K562 (cell line): Measurements from ENCODE around the gene MYO16. TPM values are rescaled to one million over a fixed set of nuclear protein-coding genes. Genes with fewer than 3 reads are reported as not detected.
A peak's percentile ranks its signal among the peaks of the same experiment; 100 is the strongest.
"Not testable (repeated sequence)": the region's sequence is repeated elsewhere in the genome, so short reads cannot be mapped to it uniquely, and the experiment has no call there.

Experiments used
- ATAC-seq: fragments of 200-7000 bp; cut with Tn5 transposase; 3 replicates; pipeline ENCODE4 v1.9.1; 2020; ENCODE audit warnings: moderate library complexity
- BruUV-seq: library from RNA; stranded (reverse); fragments of 400-500 nt; replicated peaks from 2 replicates; lab custom pipeline; 2021; lab: Mats Ljungman, UMichigan
- CTCF ChIA-PET: fragments of 300-600 bp; formaldehyde crosslinking; extraction: SDS; loops from one replicate; lab custom pipeline; 2021; ENCODE audit warnings: low intra/inter-chr PET ratio; lab: Yijun Ruan, JAX
- POLR2A ChIA-PET: fragments of 300-600, 350-650 bp; sonication (Branson Sonifier 250); formaldehyde crosslinking; extraction: SDS; loops from one replicate; lab custom pipeline; 2021; ENCODE audit warnings: antibody characterized with exemption, inconsistent platforms; lab: Yijun Ruan, JAX
- DNase-seq, 4 experiments: peaks; one replicate each; pipeline versions ENCODE4 v3.0.0 to v3.0.0-alpha.2; 2011 to 2018; ENCODE audit warnings: low spot score in 3 of 4, mixed read lengths in 3 of 4; ENCODE audit errors: extremely low read depth in 1 of 4
- FAIRE-seq: peaks from 2 replicates; lab custom pipeline; 2011; peaks lifted over from hg19 to GRCh38; lab: Jason Lieb, UNC
- H2AFZ ChIP-seq: 2 replicates; pipeline ENCODE4 v1.6.0; 2011; ENCODE audit warnings: low read depth, low read length, control low read depth, inconsistent platforms
- H3K27ac ChIP-seq: fragments of 200-600 bp; 3 replicates; pipeline ENCODE4 v1.8.0; 2011; ENCODE audit warnings: low read depth, mild to moderate bottlenecking, control low read depth, inconsistent platforms, low read length, moderate library complexity, mixed read lengths; ENCODE audit errors: extremely low read depth
- H3K27me3 ChIP-seq, 2 experiments: fragments of 300-600 bp in 1 of 2; 2 replicates in 1 of 2; 3 replicates in 1 of 2; pipeline versions ENCODE4 v1.6.0 to v1.8.0; 2011; ENCODE audit warnings: inconsistent platforms in 2 of 2, low read length in 2 of 2, mild to moderate bottlenecking in 1 of 2, mixed read lengths in 1 of 2, moderate library complexity in 1 of 2; ENCODE audit not compliant: control insufficient read depth in 2 of 2, insufficient read depth in 2 of 2
- H3K36me3 ChIP-seq: fragments of 300-600 bp; 3 replicates; pipeline ENCODE4 v1.8.0; 2011; ENCODE audit warnings: mild to moderate bottlenecking, low read length, inconsistent platforms; ENCODE audit not compliant: control insufficient read depth, insufficient read depth
- H3K4me1 ChIP-seq, 2 experiments: fragments of 200-600 bp in 1 of 2; replicated peaks in 1 of 2; 2 replicates in 1 of 2; 3 replicates in 1 of 2; pipeline versions ENCODE4 v1.5.1 to v1.8.0; 2011; ENCODE audit warnings: inconsistent platforms in 2 of 2, low read length in 2 of 2, mild to moderate bottlenecking in 1 of 2, mixed read lengths in 1 of 2, moderate library complexity in 1 of 2; ENCODE audit not compliant: control insufficient read depth in 2 of 2, insufficient read depth in 2 of 2
- H3K4me2 ChIP-seq: 2 replicates; pipeline ENCODE4 v1.6.1; 2011; ENCODE audit warnings: low read length, control low read depth, inconsistent platforms, mixed read lengths; ENCODE audit not compliant: insufficient read depth
- H3K4me3 ChIP-seq: fragments of 200-600 bp; sonication (generic), shearing (Covaris generic); 2 replicates; pipeline ENCODE4 v1.5.1; 2016; ENCODE audit warnings: control low read depth, inconsistent platforms
- H3K79me2 ChIP-seq: fragments of 200-600 bp; 3 replicates; pipeline ENCODE4 v1.8.0; 2011; ENCODE audit warnings: low read length, inconsistent platforms; ENCODE audit not compliant: control insufficient read depth, insufficient read depth
- H3K9ac ChIP-seq, 2 experiments: 2 replicates each; pipeline versions ENCODE4 v1.6.0 to v1.6.1; 2011; ENCODE audit warnings: low read depth in 2 of 2, low read length in 2 of 2, control low read depth in 1 of 2, inconsistent platforms in 1 of 2, mild to moderate bottlenecking in 1 of 2, mixed read lengths in 1 of 2; ENCODE audit not compliant: insufficient read depth in 1 of 2
- H3K9me1 ChIP-seq: one replicate; pipeline ENCODE4 v1.6.0; 2011; ENCODE audit warnings: inconsistent platforms, mild to moderate bottlenecking, low read length, moderate library complexity; ENCODE audit not compliant: control insufficient read depth, insufficient read depth
- H3K9me3 ChIP-seq: replicated peaks from 2 replicates; pipeline ENCODE4 v1.5.1; 2011; ENCODE audit warnings: low read depth, low read length, inconsistent platforms; ENCODE audit not compliant: control insufficient read depth, insufficient read depth
- H4K20me1 ChIP-seq: replicated peaks from 2 replicates; pipeline ENCODE4 v1.6.1; 2011; ENCODE audit warnings: low read length, inconsistent platforms, mixed read lengths; ENCODE audit not compliant: control insufficient read depth, insufficient read depth
- ADNP ChIP-seq: fragments of 200-800 bp; sonication (Bioruptor generic); IDR thresholded peaks from 2 replicates; pipeline ENCODE4 v1.6.1; 2016; ENCODE audit warnings: missing genetic modification characterization, missing compliant biosample characterization
- ELF2 ChIP-seq: fragments of 250-450 bp; sonication (Bioruptor Pico); IDR thresholded peaks from 2 replicates; pipeline ENCODE4 v1.5.0; 2021; ENCODE audit warnings: mild to moderate bottlenecking
- ETV5 ChIP-seq: sonication (generic); formaldehyde crosslinking; IDR thresholded peaks from 2 replicates; pipeline ENCODE4 v1.4.0; 2020; ENCODE audit warnings: low read depth, mild to moderate bottlenecking, missing genetic modification reagents
- GMEB1 ChIP-seq: fragments of 250-450 bp; sonication (Bioruptor Pico); IDR thresholded peaks from 2 replicates; pipeline ENCODE4 v1.4.0; 2020; ENCODE audit warnings: mild to moderate bottlenecking
- HNRNPUL1 ChIP-seq: fragments of 200-400 bp; formaldehyde crosslinking; IDR thresholded peaks from 2 replicates; pipeline ENCODE4 v1.6.1; 2017; ENCODE audit warnings: low read length
- LARP7 ChIP-seq: fragments of 450-650 bp; IDR thresholded peaks from 2 replicates; pipeline ENCODE4 v1.6.1; 2016
- NCOA2 ChIP-seq, 2 experiments: fragments of 450-650 bp; IDR thresholded peaks; 2 replicates each; pipeline ENCODE4 v1.6.1; 2018; ENCODE audit warnings: mild to moderate bottlenecking in 2 of 2, moderate library complexity in 1 of 2; ENCODE audit not compliant: partially characterized antibody in 2 of 2
- NONO ChIP-seq, 2 experiments: fragments of 200-400 bp in 1 of 2; fragments of 450-650 bp in 1 of 2; formaldehyde crosslinking in 1 of 2; IDR thresholded peaks; 2 replicates each; pipeline ENCODE4 v1.6.1; 2017; ENCODE audit warnings: low read depth in 2 of 2, mild to moderate bottlenecking in 2 of 2, moderate library complexity in 2 of 2, low read length in 1 of 2
- SAFB2 ChIP-seq: fragments of 200-400 bp; formaldehyde crosslinking; IDR thresholded peaks from 2 replicates; pipeline ENCODE4 v1.6.1; 2018; ENCODE audit warnings: borderline replicate concordance, low read length, low read depth, moderate library complexity; ENCODE audit not compliant: severe bottlenecking
- SNRNP70 ChIP-seq: fragments of 200-400 bp; formaldehyde crosslinking; optimal IDR thresholded peaks from 2 replicates; pipeline ENCODE3; 2017; ENCODE audit warnings: low read depth, low read length
- TCF3 ChIP-seq: sonication (generic); formaldehyde crosslinking; IDR thresholded peaks from 2 replicates; pipeline ENCODE4 v1.4.0; 2020; ENCODE audit warnings: mild to moderate bottlenecking, missing genetic modification reagents
- USF2 ChIP-seq: sonication (generic); formaldehyde crosslinking; IDR thresholded peaks from 2 replicates; pipeline ENCODE4 v1.5.0; 2020; ENCODE audit warnings: missing genetic modification reagents
- ZKSCAN1 ChIP-seq: fragments of 150-350 bp; IDR thresholded peaks from 2 replicates; pipeline ENCODE4 v1.6.1; 2016; ENCODE audit warnings: low read depth, low read length
- ZNF143 ChIP-seq: sonication (generic); formaldehyde crosslinking; IDR thresholded peaks from 2 replicates; pipeline ENCODE4 v1.9.0; 2022; ENCODE audit warnings: mild to moderate bottlenecking, missing genetic modification reagents
- ZNF324 ChIP-seq: fragments of 250-450 bp; sonication (Bioruptor Pico); IDR thresholded peaks from 2 replicates; pipeline ENCODE4 v1.4.0; 2020; ENCODE audit warnings: mild to moderate bottlenecking
- WGBS: fragments of 100-300 bp; shearing (Covaris generic); methylation state at CpG from one replicate; pipeline ENCODE4 v1.1.6; 2016; ENCODE audit warnings: low coverage, mixed read lengths; ENCODE audit not compliant: insufficient coverage; ENCODE audit errors: missing lambda C conversion rate; 5-methylcytosine and 5-hydroxymethylcytosine counted together
- in situ Hi-C: fragments of 300-500 bp; cut with MboI; formaldehyde crosslinking; loops from 4 replicates; pipeline ENCODE4 v1.15.0; 2018; ENCODE audit warnings: inconsistent platforms, mixed read lengths
- intact Hi-C: fragments of 100-400 bp; cut with micrococcal nuclease; formaldehyde crosslinking; loops from 2 replicates; pipeline ENCODE4 v1.14.2; 2022
- polyA plus RNA-seq, 8 experiments: library from polyadenylated mRNA; depleted of rRNA in 4 of 8; stranded (reverse) in 5 of 8; unstranded in 3 of 8; fragments of >200 nt; fragmentation: Nextera tagmentation in 2 of 8; fragmentation: Illumina TruSeq in 1 of 8; extraction: Ambion mirVana in 2 of 8; extraction: Trizol in 1 of 8; gene quantifications; 2 replicates each; pipeline versions ENCODE4 v1.2.1 to v1.2.3, GENCODE V29; 2011 to 2014; ENCODE audit warnings: inconsistent platforms in 1 of 8, missing spikeins in 1 of 8
- total RNA-seq, 7 experiments: library from RNA; depleted of rRNA in 6 of 7; stranded (reverse); fragments of >200 nt in 6 of 7; fragmentation: Illumina TruSeq in 2 of 7; extraction: Trizol in 2 of 7; gene quantifications; 2 replicates each; pipeline versions ENCODE4 v1.2.1 to v1.2.3, GENCODE V29; 2011 to 2021; ENCODE audit warnings: low replicate concordance in 1 of 7

MYO16 gene
- total and polyA plus RNA-seq, 9 of the 15 experiments (the other 6 are each of a cell fraction or from before 2014, with no cell fraction given), result 4.3 to 45.7 (median 12.1) TPM

GRCh38 chr13:109217510-109217909 lies 588.1 kb downstream of the MYO16 start:
- ATAC-seq, H3K27ac ChIP-seq, H3K4me1 ChIP-seq, H3K79me2 ChIP-seq, POLR2A ChIA-PET, H3K4me3 ChIP-seq, H3K9me1 ChIP-seq, intact Hi-C loops, DNase-seq, H2AFZ ChIP-seq, in situ Hi-C loops, BruUV-seq, H4K20me1 ChIP-seq, H3K9me3 ChIP-seq, CTCF ChIA-PET, FAIRE-seq, H3K36me3 ChIP-seq, H3K9ac ChIP-seq, H3K4me2 ChIP-seq, H3K27me3 ChIP-seq: not testable (repeated sequence)
- 11% methylated on average over 2 of the region's 2 CpGs for WGBS
- TF ChIP-seq NCOA2 (IDR thresholded peaks at IDR 0.05; ENCODE audit: partially characterized antibody in 2 of 2), result peak in 1 of 2 experiments; percentile 43

GRCh38 chr13:109220631-109221030 lies 591.2 kb downstream of the MYO16 start:
- H3K27me3 ChIP-seq, result no peaks in the 10 kb centered on the region
- POLR2A ChIA-PET, result no interaction called here
- no peak overlapping the region for H3K4me2 ChIP-seq
- H3K9me3 ChIP-seq, result no peaks in the 10 kb centered on the region
- H3K27ac ChIP-seq, result no peak overlapping the region
- CTCF ChIA-PET, result no interaction called here
- WGBS, result 0% methylated on average over 3 of the region's 3 CpGs
- H3K36me3 ChIP-seq, result no peaks in the 10 kb centered on the region
- no peak for ATAC-seq
- intact Hi-C loops (no loop called here), in situ Hi-C loops (no loop called here)
- no peak overlapping the region for H3K9ac ChIP-seq
- H2AFZ ChIP-seq, result no peak overlapping the region
- H3K9me1 ChIP-seq, result no peaks in the 10 kb centered on the region
- H3K79me2 ChIP-seq, result no peaks in the 10 kb centered on the region
- no peaks in the 10 kb centered on the region for H3K4me1 ChIP-seq
- no TSS peak for BruUV-seq
- DNase-seq, result no peak
- no peaks in the 10 kb centered on the region for H4K20me1 ChIP-seq
- no peak for FAIRE-seq
- no peak overlapping the region for H3K4me3 ChIP-seq
- TF ChIP-seq SAFB2 (no peak), ETV5 (CRISPR knock-in tag) (no peak), NONO (IDR thresholded peaks at IDR 0.05; ENCODE audit: low read depth in 2 of 2, low read length in 1 of 2) (no peak), HNRNPUL1 (no peak), ZKSCAN1 (no peak), ELF2 (CRISPR knock-in tag) (no peak), ZNF143 (CRISPR knock-in tag) (no peak), LARP7 (no peak), TCF3 (CRISPR knock-in tag) (no peak), ADNP (tag) (no peak), USF2 (CRISPR knock-in tag) (no peak), GMEB1 (no peak), SNRNP70 (no peak), ZNF324 (CRISPR knock-in tag) (no peak)
